ENCODE data around the gene FNBP1.
A peak's percentile ranks its signal among the peaks of the same experiment; 100 is the strongest.
"Not testable (repeated sequence)": the region's sequence is repeated elsewhere in the genome, so short reads cannot be mapped to it uniquely, and the experiment has no call there.

FNBP1 gene

DNA sequence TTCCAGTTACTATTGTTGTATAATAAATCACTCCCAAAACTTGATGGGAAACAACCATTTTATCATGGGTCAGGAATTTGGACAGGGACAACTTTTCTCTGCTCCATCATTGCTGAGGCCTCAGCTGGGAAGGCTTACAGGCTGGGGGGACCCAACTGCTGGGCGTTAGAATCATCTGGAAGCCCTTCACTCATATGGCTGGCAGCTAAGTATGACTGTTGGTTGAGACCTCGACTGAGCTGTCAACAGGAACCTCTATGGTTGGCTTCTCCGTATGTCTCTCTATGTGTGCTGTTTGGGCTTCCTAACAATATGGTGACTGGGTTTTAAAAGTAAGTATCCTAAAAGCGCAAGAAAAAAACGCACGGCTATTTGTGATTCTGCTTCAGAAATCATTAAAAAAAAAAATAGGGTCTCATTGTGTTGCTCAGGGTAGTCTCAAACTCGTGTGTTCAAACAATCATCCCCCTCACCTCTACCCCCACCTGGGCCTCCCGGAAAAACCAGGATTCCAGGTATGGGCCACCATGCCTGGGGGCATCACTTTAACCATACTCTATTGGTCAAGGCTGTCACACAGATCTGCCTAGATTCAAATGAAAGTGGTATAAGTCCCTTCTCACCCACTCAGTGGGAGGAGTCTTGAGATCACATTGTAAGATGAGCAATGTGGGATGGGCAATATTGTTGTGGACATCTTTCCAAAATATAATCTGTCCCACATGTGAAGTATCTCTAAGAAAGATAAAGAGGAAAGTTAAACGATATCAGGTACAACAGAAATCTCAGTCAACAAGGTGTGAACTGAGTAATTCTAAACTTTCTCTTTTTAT lies 15.2 kb downstream of the FNBP1 start:
- Histone ChIP-seq H3K4me3 (no peak overlapping the region), H3K27ac (no peak overlapping the region)
- DNase-seq (ENCODE audit: low spot score), result peak; percentile 35
- no peak for TF ChIP-seq CTCF (IDR thresholded peaks at IDR 0.05)

- no peak overlapping the region for H3K27ac ChIP-seq
- no peak overlapping the region for H3K4me3 ChIP-seq
- DNase-seq (ENCODE audit: low spot score), result peak; percentile 3
- TF ChIP-seq CTCF (IDR thresholded peaks at IDR 0.05), result no peak
Measured at GRCh38 chr9:130026583-130027340, 16.2 kb downstream of the FNBP1 start.

DNA sequence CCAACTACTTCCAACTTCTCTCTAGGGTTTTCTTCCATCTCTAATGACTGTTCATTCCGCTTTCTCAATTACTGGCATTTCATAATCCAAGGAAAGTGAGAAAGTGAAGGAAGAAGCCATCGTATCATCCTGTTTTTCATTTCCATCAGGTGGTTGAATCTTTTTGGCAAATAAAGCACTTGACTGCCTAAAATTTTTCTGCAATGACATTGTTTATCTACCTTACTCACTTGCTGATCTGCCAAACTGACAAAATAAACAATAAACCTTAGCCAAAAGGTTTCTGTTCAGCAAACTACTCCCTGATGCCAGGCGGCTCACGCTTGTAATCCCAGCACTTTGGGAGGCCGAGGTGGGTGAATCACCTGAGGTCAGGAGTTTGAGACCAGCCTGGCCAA lies 18.4 kb downstream of the FNBP1 start:
- Histone ChIP-seq H3K4me3 (no peak overlapping the region), H3K27ac (no peak overlapping the region)
- DNase-seq (ENCODE audit: low spot score), result no peak
- no peak for TF ChIP-seq CTCF (IDR thresholded peaks at IDR 0.05)

- no peak overlapping the region for H3K4me3 ChIP-seq
- DNase-seq (ENCODE audit: low spot score), result no peak
- TF ChIP-seq CTCF (IDR thresholded peaks at IDR 0.05), result no peak
- no peak overlapping the region for H3K27ac ChIP-seq
Measured at GRCh38 chr9:130023994-130024596, 18.9 kb downstream of the FNBP1 start.

GRCh38 chr9:130023144-130023787 lies 19.7 kb downstream of the FNBP1 start:
- no peak for TF ChIP-seq CTCF (IDR thresholded peaks at IDR 0.05)
- no peak for DNase-seq (ENCODE audit: low spot score)
- Histone ChIP-seq H3K27ac (peak overlapping the region in 1 of 2 donors; percentile 9), H3K4me3 (no peak overlapping the region)

DNA sequence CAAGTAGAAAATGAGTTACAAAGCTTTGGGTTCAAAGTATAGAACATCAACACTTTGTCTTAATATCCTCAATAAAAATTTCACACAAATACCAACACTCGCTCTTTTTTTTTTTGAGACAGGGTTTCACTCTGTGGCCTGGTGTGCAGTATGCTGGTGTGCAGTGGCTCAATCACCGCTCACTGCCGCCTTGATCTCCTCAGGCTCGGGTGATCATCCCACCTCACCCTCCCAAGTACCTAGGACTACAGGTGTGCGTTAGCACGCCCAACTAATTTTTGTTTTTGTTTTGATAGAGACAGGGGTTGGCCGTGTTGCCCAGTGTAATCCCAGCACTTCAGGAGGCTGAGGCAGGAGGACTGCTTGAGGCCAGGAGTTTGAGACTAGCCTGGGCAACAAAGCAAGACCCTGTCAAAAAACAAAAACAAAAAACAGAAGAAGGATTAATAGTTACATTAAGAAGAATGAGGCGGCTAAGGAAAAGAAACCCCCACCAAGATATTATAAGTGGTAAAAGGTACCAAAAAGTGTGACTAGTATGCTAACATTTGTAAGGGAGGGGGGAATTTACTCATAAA lies 20.3 kb downstream of the FNBP1 start:
- no peak overlapping the region for H3K4me3 ChIP-seq
- DNase-seq (ENCODE audit: low spot score), result no peak
- TF ChIP-seq CTCF (IDR thresholded peaks at IDR 0.05), result no peak
- no peak overlapping the region for H3K27ac ChIP-seq

- H3K4me3 ChIP-seq; H3K27ac ChIP-seq; DNase-seq (ENCODE audit: low spot score): not testable (repeated sequence)
Measured at GRCh38 chr9:130021842-130022241, 21.1 kb downstream of the FNBP1 start.

All from coronary artery (tissue), 2 donors.